NOMO-1 treated with dmso at 0.1 percent for 144 hours (cell line): Measurements from ENCODE around the gene PDE7B.

ENCODE experiments used
- DNase-seq: peaks from one replicate; lab custom pipeline; 2025; ENCODE audit not compliant: unreplicated experiment; lab: John Stamatoyannopoulos, UW

Gene PDE7B

DNA sequence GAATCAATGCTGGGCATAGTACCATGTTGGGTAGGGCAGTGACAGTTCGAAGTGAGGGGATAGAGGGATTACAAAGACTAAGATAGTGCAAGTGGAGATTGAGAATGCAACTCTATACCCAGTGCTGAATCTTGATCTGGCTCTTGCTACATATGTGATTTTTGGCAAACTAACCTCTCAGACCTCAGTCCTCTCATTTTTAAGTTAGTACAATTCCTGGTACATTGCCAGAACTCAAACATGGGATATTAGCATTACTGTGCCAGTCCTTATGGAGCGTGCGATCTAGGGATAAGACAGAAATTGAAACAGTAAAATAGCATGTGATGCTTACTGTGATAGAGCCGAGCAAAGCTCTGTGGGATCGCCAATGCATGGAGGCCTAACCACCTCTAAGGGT lies 210.2 kb downstream of the PDE7B start:
- no peak for DNase-seq

DNA sequence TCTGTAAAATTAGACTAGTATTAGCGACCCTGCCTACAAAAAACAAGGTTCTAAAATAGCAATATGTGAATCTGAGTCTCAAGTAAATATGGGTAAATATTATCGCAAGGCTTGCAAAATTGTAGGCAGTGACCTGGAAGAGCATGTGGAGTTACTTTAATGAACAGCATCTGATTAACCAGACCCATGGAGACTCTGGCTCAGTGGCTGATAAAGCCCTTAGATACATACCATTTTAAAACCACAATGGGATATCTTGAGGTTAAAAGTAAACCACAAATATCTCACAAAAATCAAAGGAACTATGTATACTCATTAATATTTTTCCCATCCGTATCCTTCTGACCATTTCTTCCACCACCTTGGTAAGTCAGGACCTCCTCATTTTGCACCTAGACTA lies 211.6 kb downstream of the PDE7B start:
- no peak for DNase-seq

DNA sequence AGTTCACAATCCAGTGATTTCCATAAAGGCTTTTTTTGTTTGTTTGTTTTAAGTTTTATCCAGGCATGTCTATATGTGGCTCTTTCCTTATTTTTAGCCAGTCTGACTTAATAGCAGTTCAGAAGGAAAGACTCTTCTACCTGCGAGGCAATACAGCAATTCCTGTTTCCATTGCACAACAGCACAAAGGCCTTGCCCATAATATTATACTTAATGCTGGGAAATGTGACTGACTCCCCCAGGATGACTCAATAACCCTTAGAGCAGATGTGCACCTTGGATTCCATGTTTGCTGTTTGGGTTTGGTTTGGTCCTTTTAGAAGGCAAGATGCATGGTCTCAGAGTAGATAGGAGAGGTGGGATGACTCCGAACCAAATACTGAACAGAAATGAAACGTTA lies 214.5 kb downstream of the PDE7B start:
- DNase-seq, result no peak

DNA sequence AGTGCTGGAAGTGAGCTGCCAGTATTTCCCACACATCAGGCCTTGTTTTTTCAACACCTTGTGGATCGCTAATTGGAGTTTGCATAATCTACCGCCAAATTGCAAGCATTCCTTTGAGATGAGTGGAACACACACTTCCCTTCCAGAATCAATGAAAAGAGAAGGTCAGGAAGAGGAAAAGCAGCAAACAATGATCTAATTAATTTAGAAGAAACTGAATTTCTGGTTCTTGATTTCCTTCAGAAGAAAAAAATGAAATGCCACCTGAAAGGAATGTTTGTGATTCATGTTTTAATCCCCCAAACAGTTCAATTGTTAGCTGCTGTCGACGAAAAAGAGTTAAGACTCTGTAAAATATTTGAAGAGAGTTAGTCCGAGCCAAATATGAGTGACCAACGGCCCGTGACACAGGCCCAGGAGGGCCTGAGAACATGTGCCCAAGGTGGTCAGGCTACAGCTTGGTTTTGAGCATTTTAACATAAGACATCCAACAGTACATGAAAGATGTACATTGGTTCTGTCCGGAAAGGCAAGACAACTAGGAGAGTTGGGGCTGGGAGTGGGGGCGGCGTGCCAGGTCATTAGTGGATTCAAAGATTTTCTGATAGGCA lies 216.3 kb downstream of the PDE7B start:
- no peak for DNase-seq

DNA sequence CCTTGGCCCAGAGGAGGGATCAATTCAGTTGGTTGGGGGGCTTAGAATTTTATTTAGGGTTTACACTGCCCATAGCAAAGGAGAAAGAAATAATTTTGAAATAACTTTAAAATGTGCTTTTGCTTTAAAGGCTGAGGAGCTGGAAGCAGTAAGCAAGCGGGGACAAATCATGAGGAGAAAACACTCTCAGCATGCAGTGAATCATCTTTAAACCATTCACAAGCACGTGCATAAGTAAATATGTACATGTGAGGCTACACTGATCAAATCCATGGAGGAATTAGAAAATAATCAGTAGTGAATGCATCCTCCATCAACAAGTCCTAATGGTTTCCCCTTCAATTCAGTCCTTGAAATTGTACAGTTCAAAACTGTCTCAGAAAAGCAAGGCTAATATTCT lies 217.6 kb downstream of the PDE7B start:
- DNase-seq, result no peak

DNA sequence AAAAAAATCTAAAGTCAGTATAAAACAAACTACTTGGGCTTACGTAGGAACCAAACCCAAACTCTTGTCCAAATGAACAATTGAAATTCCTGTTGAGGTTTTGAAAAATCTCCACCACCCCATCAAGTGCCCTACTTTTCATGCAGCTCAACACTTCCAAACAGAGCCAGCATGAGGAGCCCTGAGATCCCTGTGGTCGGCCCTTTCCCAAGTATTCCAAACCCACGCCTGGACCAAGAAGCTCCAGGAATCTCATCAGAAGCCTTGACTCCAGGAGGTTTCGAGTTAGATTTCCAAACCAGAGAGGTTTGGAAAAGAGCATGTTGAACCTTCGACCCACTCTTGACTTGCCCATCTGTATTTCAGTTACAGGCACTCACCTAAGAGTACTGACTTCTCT lies 219.3 kb downstream of the PDE7B start:
- DNase-seq, result no peak

DNA sequence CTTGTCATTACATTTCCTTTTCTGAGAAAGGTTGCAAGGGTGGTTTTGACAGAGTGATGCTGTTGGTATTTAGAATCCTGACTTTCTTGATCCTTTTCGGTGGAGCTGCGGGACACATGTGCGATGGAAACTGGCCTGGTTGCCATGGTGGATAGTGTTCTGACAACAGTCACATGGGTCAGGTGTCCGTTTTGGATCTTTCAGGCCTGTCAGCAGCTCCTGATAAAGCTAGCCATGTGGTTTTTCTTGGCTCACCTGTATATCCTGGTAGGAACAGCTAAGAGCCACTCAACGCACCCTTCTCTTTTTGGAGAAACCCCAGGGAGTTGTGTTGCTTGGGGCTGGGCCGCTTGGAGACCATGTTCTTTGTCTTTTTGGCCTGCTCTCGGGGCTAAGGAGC lies 221.2 kb downstream of the PDE7B start:
- no peak for DNase-seq

DNA sequence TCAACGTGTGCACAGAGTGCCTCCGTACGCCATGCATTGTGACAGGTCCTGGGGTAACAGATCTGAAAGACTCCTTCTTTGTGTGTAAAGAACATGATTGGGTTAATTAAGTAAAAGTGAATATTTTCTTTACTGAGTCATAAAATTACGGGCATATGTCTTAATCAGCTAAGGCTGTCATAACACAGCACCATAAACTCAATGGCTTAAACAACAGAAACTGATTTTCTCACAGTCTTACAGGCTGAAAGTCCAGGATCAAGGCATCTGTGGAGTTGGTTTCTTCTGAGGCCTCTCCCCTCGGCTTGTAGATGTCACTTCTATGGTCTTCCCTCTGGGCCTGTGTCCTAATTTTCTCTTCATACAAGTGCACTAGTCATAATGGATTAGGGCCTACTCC lies 221.7 kb downstream of the PDE7B start:
- DNase-seq, result no peak

DNA sequence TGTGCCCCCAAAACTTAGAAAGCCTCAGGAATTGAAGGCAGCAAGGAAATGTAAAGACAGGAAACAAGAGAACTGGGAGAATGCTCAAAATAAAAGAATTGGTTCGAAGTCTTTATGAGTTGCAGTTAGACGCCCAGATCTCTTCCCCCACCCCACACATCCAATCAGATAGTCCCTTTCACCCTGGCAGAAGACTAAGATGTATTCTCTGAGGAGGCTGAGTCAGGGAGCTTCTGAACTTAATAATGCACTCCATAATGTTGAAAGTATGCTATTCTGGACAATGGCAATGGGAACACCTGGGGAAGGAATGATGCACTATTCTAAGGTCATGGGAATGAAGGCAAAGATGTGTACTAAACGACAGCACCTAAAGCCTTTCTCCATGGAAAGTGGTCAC lies 225.0 kb downstream of the PDE7B start:
- no peak for DNase-seq

DNA sequence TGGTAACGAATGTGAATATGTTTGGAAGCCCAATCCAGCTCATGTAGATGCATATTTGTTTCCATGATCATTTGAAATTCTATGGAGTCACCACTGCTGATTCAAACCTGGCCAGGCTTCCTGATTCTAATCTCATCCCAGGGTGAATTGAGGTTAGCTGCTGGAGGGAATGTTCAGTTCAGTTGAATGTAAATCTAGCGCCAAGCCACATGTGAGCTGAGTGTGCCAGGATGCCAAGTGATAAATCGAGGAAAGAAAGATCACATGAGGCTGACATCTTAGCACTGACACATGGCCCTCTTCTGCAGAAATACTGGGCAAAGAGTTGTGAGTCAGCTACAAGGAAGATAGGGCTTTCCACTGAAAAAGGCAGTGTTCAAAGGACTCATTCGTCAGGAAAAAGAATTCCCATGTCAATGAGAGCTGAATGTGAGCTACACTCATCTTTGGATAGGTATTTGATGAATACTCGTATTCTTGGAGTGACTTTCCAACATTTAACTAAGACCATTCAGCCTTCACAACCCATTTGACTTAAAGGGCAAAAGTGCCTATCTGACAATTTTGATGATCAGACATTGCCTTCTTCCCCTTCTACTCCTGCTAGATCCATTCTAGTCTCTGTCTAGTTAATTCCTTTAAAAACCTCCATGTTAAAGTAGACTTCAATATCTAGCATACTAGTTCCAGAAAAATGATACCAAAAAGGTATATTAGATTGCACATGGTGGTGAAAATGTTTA lies 226.5 kb downstream of the PDE7B start:
- no peak for DNase-seq

DNA sequence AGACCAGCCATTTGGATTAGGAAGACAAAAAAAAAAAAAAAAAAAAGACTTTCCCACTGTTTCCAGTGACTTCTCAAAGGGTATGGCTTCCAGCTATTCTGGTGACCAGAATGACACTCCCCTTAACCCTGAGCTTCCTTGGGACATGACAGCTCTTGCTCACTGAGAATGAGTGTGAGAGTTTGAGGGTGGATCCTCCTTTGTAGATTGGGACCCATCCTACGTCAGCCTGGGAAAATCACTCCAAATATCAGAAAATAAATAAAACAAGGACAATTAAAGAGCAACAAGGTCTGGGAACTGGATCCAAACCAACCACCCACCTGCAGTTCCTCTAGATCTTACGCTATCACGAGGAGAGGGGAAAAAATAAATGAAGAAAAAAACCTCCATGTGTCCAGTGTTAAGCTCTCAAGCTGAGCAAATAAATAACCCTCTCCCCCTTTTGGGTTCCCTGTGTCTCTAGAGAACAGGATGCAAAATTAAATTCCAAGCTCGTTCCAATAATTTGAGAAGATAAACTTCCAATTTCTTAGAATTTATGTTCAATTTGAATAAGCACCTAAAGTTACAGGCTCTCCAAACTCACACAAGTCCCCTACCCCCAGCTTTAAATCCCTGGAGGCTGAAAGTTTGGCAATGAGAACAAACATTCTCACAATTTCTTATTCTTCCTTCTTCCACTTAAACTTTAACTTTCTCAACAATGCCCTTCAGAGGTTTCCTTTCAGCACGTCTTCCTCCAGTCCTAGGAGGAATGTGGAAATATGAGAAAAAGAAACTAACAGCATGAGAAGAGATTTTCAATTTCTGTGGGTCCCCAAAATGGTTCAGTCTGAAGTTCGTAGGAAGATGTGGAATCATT lies 228.4 kb downstream of the PDE7B start:
- no peak for DNase-seq

DNA sequence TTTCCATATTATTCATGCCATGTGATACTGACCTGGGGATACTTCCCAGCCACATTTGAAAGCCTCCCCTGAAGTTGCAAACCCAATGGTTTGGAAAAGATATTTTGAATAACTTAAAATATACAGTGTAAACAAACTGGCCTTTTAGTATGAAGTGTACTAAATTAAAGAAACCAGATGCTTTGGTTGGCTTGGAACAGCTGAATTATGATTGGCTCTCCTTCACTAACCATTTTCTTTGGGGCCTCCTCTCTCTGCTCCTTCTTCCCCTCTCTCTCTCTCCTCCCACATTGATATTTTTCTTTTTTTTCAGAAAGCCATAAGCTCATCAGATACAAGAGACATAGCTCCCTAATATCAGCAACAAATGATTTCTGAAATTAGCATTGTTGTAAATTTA lies 232.0 kb downstream of the PDE7B start:
- DNase-seq, result no peak

DNA sequence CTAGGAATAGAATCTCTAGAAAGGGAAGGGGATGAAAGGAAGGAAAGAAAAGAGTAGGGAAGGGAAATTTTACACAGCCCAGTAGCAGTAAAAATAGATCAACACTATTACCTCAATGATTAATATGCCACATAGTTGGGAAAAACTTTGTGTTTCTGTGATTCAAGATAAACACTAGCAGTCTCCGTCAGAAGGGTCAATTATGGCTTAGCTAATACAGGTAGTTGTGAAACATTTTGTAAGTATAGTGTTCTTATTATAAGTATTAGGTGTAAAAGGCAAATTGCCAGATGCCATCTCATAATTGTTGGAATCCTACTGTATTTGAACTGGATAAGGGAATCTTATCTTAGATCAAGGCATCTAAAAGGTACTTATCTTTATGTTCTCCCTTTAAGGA lies 232.9 kb downstream of the PDE7B start:
- DNase-seq, result no peak

DNA sequence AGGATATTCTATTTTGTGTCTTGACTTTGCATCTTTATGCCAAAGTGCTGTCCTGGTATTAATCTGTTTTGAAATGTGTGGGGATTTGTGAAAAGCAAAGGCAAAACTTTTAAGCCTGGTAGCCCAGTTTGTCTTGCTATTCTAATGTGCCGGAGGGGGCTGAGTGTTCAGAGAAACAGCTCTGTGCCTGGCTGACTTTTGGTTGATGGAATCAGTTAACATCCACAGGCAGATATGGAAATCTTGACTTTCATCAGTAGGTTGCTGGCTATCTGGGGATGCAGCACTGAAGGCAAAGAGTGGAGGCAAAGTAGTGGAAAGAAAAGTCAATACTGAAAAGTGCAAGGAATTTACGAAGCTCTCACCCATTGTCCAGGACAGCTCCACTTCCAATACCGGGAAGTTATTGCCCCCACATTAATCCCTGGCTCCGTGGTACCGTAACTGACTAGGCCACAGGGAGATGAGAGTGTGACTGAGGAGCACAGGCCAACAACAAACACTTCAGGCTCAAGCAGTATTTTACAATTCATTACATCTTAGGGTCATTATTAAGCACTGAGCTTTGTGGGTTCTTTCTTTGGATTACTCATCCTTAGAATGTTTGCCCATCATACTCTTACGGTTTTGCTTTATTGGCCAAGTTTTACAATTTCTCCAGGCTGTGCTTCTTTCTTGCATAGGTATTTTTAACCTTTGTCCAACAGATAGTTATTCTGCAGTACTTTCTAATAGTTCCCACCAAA lies 234.0 kb downstream of the PDE7B start:
- DNase-seq, result no peak

DNA sequence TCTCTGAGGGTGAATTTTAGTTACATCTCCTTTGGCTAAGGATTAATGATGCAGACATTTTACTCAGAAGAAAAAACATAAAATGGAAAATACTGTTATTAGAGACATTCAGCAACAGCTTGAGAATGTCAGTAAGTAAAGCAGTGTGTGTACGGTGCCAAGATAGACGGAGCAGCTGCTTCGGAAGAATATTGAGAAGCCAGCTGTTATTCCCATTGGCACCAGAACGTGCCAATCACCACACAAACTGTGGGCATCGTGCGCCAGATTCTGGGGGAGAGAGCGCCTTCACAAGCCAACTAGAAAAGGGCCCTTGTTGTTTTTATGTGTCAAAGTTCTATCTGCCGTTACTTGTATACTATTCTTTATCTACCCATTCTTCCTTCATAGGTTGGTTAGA lies 235.2 kb downstream of the PDE7B start:
- DNase-seq, result no peak

DNA sequence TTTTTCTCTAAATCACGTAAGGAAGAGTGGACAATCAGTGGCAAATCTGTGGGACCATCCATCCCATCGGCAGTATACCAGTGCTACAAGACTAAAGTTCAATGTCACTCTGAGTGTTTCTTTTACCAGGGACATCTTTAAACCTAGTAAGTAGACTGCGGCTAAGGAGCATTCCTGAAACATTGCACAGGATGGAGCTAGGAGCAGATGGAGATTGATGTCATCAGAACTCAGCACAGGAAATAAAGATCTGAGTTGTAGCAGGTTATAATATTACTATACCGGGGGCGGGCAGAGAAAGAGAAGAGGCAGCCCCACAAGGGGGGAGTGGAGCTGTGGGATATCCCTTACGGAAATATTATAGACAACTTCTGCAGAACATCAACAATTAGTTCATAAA lies 236.5 kb downstream of the PDE7B start:
- no peak for DNase-seq

DNA sequence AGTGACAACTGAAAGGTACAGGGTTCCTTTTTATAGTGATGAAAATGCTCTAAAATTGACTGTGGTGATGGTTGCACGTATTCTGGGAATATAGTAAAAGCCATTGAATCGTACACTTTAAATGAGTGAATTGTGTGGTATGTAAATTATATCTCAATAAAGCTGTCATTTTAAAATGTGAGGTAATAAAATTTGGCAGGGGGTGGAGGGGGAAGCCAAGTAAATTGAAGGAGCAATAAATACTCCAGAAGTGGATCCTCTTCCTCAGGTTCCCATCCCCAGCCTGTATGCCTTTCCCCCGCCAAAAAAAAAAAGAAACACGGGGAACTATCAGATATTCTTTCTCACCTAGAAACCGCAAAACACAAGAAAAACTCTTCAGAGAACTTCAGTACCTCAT lies 237.2 kb downstream of the PDE7B start:
- no peak for DNase-seq

DNA sequence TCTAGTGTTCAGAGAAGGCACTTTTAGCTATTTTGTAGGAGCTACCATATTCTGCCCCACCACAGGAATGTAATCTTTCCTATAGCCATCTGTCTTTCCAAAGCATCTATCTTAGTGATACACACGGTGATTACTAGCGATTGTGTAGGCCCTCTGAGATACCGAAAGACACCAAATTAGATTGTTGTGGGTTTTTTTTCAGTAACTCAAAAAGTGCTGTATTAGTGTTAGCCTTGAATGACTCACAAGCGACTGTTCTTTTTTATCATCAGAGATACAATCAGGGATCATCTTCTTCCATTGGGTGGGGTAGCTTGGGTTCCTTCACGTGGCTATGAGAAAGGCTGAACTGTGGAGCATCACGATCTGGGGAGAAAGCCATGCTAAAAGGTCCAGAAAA lies 238.4 kb downstream of the PDE7B start:
- DNase-seq, result no peak

DNA sequence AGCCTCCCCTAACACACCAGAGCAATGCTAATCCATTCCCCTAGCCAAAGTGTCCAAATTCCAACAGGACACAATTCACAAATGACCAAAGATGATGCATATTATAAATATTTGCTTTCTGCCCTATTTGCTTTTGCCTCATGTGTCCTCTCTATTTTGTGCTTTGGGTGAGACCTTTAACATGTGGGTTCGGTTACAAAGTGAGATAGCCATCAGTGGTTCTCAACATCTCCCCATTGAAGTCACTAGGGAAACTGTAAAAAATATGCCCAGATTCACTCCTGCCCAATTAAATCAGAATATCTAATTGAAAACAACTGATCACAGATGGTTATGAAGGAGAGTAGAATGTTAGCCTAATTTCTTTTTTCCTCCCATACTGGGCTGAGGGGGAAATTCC lies 239.4 kb downstream of the PDE7B start:
- no peak for DNase-seq

DNA sequence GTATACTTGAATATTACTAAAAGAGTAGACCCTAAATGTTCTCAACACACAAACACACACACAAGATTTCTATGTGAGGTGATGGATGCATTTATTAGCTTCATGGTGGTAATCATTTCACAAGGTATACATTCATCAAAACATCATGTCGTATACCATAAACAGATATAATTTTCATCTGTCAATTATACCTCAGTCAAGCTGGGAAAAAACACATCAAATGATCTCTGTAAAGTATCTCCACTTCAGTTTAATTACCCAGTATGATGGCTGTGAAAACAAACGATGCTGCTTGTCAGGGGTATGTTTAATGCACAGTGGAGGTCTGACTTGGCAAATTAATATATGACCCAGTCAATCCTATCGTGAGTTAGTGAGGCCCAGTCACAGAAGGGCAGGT lies 241.4 kb downstream of the PDE7B start:
- no peak for DNase-seq

DNA sequence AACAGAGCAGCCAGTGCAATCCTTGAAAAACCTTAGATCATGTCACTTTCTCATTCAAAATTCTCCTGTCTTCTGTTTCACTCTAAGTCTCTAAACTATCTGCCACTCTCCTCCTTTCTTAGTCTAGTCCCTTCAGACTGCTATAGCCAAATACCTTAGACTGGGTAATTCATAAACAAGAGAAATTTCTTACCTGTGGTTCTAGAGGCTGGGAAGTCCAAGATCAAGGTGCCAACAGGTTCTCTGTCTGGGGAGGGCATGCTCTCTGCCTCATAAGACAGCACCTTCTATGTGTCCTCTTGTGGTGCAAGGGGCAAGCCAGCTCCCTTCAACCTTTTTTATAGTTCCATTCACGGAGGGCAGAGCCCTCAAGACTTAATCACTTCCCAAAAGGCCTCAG lies 242.3 kb downstream of the PDE7B start:
- DNase-seq, result no peak

DNA sequence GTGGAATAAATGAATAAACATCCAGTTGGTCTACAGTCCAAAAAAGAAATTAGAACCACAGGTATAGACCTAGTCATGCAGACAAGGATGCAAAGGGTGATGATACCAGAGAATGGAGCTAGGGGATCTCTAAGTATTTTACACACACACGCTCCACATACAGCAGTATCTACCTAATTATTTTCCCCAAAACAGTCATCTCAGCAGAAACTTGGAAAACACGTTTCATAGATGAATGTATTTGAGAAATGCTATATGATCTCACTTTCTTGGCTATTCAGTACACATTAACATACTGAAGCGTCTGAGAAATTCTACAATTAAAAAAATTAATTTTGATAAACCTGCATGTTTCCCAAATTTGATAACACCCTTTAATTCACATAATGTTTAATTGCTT lies 243.3 kb downstream of the PDE7B start:
- no peak for DNase-seq
